Right atrium auricular region (tissue), 2 donors: ENCODE measurements around the gene ANAPC4. TPM values are rescaled to one million over a fixed set of nuclear protein-coding genes. Genes with fewer than 3 reads are reported as not detected.

ENCODE experiments used
- DNase-seq: peaks from one replicate; pipeline ENCODE4 v3.0.0-alpha.2; 2019; ENCODE audit warnings: low spot score
- H3K27ac ChIP-seq, 2 donors: fragments of 200-600 bp; sonication (generic); 1 replicate in 1 of 2; 2 replicates in 1 of 2; pipeline ENCODE4 v1.5.1; 2016 to 2019
- H3K27me3 ChIP-seq, 2 donors: fragments of 200-600 bp; sonication (generic); one replicate each; pipeline versions ENCODE4 v1.5.1 to v1.6.0; 2017 to 2019
- H3K36me3 ChIP-seq: fragments of 200-600 bp; sonication (generic); one replicate; pipeline ENCODE4 v1.5.1; 2016
- H3K4me1 ChIP-seq, 2 donors: fragments of 200-600 bp; sonication (generic); one replicate each; pipeline versions ENCODE4 v1.5.1 to v1.6.0; 2017 to 2019
- H3K4me3 ChIP-seq, 2 donors: fragments of 200-600 bp; sonication (generic); 1 replicate in 1 of 2; 2 replicates in 1 of 2; pipeline ENCODE4 v1.5.1; 2017 to 2019; ENCODE audit warnings: mild to moderate bottlenecking in 1 of 2, moderate library complexity in 1 of 2
- H3K9me3 ChIP-seq, 2 donors: fragments of 200-600 bp; sonication (generic); one replicate each; pipeline ENCODE4 v1.5.1; 2019
- total RNA-seq, 2 donors: library from RNA; depleted of rRNA; stranded (reverse); fragments of >200 nt; gene quantifications; one replicate each; pipeline ENCODE4 v1.1.0, GENCODE V29; 2016
- TF ChIP-seq, protein P1 (sequence below), 2 donors: fragments of 200-600 bp; sonication (generic); IDR thresholded peaks; one replicate each; pipeline ENCODE4 v1.5.1; 2019; ENCODE audit warnings: antibody characterized with exemption in 2 of 2

The ANAPC4 gene
- total RNA-seq, 2 donors from 2014 or later: 9.9 to 10.3 TPM

DNA sequence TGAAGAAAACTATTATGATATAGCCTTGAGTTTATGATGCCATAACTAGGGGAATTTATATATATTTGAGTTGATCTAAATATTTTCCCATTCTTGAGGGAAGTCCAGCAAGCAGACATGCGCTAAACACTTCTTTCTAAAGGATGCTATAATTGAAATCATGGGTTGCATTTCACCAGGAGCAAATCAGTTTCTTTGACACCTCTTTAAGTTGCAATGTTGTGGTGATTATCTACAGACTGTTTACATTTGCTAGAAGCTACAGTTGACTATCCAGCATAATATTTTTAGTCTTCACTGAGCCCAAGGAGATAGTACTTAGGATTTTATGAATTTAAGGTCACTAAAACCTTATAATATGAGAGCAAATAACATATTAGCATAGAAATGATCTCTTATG lies 43.9 kb downstream of the ANAPC4 start:
- no peak for DNase-seq
- no peaks in the 10 kb centered on the region for H3K9me3 ChIP-seq
- no peak overlapping the region for H3K27ac ChIP-seq
- TF ChIP-seq, protein P1, sequence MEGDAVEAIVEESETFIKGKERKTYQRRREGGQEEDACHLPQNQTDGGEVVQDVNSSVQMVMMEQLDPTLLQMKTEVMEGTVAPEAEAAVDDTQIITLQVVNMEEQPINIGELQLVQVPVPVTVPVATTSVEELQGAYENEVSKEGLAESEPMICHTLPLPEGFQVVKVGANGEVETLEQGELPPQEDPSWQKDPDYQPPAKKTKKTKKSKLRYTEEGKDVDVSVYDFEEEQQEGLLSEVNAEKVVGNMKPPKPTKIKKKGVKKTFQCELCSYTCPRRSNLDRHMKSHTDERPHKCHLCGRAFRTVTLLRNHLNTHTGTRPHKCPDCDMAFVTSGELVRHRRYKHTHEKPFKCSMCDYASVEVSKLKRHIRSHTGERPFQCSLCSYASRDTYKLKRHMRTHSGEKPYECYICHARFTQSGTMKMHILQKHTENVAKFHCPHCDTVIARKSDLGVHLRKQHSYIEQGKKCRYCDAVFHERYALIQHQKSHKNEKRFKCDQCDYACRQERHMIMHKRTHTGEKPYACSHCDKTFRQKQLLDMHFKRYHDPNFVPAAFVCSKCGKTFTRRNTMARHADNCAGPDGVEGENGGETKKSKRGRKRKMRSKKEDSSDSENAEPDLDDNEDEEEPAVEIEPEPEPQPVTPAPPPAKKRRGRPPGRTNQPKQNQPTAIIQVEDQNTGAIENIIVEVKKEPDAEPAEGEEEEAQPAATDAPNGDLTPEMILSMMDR (IDR thresholded peaks at IDR 0.05): no peak
- no peak overlapping the region for H3K4me3 ChIP-seq
- peaks cover 26% of the 10 kb centered on the region for H3K36me3 ChIP-seq
- no peaks in the 10 kb centered on the region for H3K27me3 ChIP-seq
- peaks cover 0 to 15% of the 10 kb centered on the region in 2 donors for H3K4me1 ChIP-seq

DNA sequence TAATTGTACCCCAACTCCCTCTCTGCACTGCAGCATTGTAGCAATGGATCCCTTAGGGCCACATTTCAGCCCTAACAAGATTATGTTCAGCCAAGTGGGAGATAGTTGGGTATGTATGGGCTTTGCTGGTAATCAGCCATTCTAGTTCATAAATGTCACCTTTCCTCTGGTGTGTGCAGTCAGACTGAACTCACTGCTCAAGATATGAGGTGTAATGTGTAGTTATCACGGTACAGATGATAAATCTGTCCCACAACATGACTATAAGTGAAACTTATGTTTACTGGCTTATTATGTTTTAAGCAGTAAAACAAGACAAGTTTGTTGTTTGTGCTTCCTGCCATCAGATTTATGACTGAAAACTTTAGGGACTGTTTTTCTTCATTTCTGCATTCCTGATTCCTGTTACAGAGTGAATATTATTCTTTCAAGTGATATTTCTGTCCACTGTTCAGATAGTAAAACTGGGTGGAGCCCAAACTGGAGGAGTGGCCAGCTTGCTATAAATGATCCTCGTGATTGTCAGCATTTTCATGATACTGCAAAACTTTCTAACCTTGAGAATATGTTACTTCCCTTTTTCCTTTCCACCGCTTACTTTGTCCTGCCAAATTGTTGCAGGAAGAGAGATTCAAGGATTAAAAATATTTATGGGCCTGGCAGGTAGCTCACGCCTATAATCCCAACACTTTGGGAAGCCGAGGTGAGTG lies 44.9 kb downstream of the ANAPC4 start:
- H3K27ac ChIP-seq: no peak overlapping the region

DNA sequence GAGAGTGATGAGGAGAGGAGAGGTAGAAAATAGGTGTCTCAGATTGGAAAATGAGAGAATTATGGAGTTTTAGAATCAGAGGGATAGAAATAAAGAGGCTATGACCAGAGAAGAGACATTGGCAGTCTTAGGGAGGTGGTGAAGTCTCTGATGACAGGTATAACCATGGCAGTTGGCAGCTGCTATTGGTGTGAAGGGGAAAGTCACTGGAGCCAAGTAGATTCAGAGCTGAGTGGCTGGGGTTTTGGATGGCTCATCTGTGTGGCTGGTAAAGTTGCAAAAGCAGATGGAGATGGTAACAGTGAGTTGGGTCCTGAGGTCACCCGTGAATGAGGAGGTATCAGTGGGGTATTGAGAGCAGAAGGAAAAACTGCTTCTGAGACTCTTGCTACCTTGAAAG lies 46.5 kb downstream of the ANAPC4 start:
- DNase-seq: no peak
- Histone ChIP-seq H3K36me3 (peaks cover 5% of the 10 kb centered on the region), H3K9me3 (no peaks in the 10 kb centered on the region), H3K4me3 (no peak overlapping the region), H3K27ac (no peak overlapping the region), H3K27me3 (no peaks in the 10 kb centered on the region), H3K4me1 (peaks cover 0 to 15% of the 10 kb centered on the region in 2 donors)
- TF ChIP-seq, protein P1 (IDR thresholded peaks at IDR 0.05): no peak

More for the DNA sequence above, 44.9 kb downstream of the ANAPC4 start:
- no peak for DNase-seq
- Histone ChIP-seq H3K4me1 (peaks cover 0 to 15% of the 10 kb centered on the region in 2 donors), H3K4me3 (no peak overlapping the region), H3K36me3 (peaks cover 19% of the 10 kb centered on the region), H3K27me3 (no peaks in the 10 kb centered on the region), H3K9me3 (no peaks in the 10 kb centered on the region)
- TF ChIP-seq, protein P1 (IDR thresholded peaks at IDR 0.05): no peak

DNA sequence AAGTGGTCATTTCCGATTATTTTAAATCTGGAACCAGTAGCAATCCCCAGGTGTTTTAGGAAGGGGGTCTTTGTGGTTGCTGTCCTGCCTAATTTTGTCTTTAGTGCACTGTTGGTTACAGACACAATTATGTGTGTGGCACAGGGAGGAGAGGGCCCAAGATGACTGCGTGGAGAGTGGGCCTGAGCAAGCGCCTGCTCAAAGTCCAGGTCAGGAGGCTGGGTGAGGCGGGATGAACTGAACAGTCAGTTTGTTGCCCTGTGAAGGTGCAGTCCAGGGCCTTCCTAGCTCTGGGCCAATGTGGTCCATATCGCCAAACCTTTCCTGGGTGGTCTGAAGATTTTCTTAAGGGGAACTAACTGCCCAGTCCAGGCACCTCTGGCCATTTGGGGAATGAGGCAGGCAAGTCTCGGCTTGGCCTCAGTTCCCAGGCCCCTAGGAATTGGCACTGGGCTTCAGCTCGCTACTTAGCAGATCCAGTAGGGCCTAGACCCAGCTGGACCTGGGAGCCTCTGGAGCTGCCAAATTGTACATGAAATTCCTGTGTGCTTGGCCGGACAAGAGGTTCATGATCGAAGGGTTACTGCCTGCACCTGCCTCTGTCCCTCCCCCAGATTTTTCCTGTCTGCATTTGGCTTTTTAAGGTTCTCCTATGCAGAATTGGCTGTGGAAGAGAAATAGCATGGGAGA lies 47.6 kb downstream of the ANAPC4 start:
- Histone ChIP-seq H3K4me1 (peaks cover 0 to 15% of the 10 kb centered on the region in 2 donors), H3K27ac (no peak overlapping the region), H3K4me3 (no peak overlapping the region), H3K36me3 (peaks cover under 1% of the 10 kb centered on the region), H3K27me3 (no peaks in the 10 kb centered on the region), H3K9me3 (no peaks in the 10 kb centered on the region)
- TF ChIP-seq, protein P1 (IDR thresholded peaks at IDR 0.05): no peak
- no peak for DNase-seq

DNA sequence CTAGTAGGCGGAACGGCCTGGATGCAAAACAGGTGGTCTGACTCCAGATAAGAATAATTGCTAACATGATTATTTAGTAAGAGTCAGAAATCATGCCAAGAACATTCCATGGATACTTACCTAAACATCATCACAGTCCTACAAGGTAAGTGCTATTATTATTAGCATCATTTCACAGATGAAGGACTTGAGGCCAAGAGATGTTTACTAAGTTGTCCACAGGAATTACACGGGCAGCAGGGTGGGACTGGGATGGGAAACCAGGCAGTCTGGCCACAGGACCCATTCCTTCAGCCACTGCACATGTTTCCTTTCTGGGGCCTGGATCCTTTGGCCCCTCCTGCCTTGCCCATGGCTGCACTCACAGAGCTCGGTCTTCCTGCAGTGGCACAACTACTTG lies 48.3 kb downstream of the ANAPC4 start:
- no peaks in the 10 kb centered on the region for H3K9me3 ChIP-seq
- no peak overlapping the region for H3K4me3 ChIP-seq
- TF ChIP-seq, protein P1 (IDR thresholded peaks at IDR 0.05): no peak
- H3K36me3 ChIP-seq: no peaks in the 10 kb centered on the region
- H3K4me1 ChIP-seq: peaks cover 0 to 15% of the 10 kb centered on the region in 2 donors
- H3K27me3 ChIP-seq: no peaks in the 10 kb centered on the region
- H3K27ac ChIP-seq: no peak overlapping the region
- no peak for DNase-seq
